ENCODE data around the gene TNRC6B. TPM values are rescaled to one million over a fixed set of nuclear protein-coding genes. Genes with fewer than 3 reads are reported as not detected.
A peak's percentile ranks its signal among the peaks of the same experiment; 100 is the strongest.
"Not testable (repeated sequence)": the region's sequence is repeated elsewhere in the genome, so short reads cannot be mapped to it uniquely, and the experiment has no call there.

The TNRC6B gene
- total RNA-seq, 2 experiments from 2014 or later: 37.0 to 63.7 TPM

DNA sequence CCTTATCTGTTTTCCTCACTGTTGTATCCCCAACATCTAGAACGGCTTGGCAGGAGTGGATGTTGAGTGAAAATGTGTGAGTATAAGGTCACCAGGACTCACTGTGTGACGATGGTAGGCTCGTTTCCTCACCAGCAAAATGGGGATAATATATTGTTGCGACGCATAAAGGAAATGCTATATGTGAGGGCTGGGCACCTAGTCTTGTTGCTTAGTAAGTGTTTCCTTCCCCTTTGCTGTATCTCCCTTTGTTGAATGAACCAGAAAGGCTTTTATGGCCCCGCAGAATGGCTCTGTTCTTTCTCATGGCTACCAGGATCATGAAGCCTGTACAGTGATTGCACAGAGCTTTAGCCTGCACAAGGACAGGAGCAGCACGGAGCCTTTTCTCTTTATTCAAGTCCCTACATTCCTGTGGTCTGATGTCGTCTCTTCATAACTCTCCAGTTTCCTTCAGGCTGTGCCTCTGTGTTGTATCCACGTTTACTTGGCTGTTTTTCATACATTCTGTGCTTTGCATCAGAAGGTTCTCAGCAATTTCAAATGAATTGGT is 5.4 kb downstream of the TNRC6B start:
- Histone ChIP-seq H3K36me3 (ENCODE audit: insufficient read depth, low read length) (no peaks in the 10 kb centered on the region; the same call in 1 of the 2 replicates), H3K79me2 (ENCODE audit: insufficient read depth, low read depth, low read length) (peaks cover 98% of the 10 kb centered on the region), H3K9me2 (ENCODE audit: insufficient read depth, low read length) (no peaks in the 10 kb centered on the region), H3K9me3 (ENCODE audit: low read length) (no peaks in the 10 kb centered on the region), H3K4me3 (ENCODE audit: low read depth, low read length, poor library complexity, severe bottlenecking) (no peak overlapping the region), H4K20me1 (ENCODE audit: insufficient read depth, low read length) (peaks cover 4% of the 10 kb centered on the region; the same call in 1 of the 2 replicates), H2AFZ (ENCODE audit: low read length) (no peak overlapping the region), H3K27ac (ENCODE audit: low read depth, low read length, poor library complexity, severe bottlenecking) (no peak overlapping the region), H3K4me1 (ENCODE audit: insufficient read depth, low read length, poor library complexity, severe bottlenecking) (peaks cover 23% of the 10 kb centered on the region), H3K4me2 (ENCODE audit: low read length) (peak overlapping the region; percentile 43; the same call in 1 of the 2 replicates)
- DNase-seq (ENCODE audit: low spot score): no peak
- CTCF ChIA-PET (ENCODE audit: unreplicated experiment): no interaction called here
- intact Hi-C loops (cut with micrococcal nuclease; ENCODE audit: unreplicated experiment): no loop called here
- TF ChIP-seq EZH2phosphoT487 (IDR thresholded peaks at IDR 0.05; ENCODE audit: borderline replicate concordance, low read depth, low read length): no peak
- TF ChIP-seq, protein P1, sequence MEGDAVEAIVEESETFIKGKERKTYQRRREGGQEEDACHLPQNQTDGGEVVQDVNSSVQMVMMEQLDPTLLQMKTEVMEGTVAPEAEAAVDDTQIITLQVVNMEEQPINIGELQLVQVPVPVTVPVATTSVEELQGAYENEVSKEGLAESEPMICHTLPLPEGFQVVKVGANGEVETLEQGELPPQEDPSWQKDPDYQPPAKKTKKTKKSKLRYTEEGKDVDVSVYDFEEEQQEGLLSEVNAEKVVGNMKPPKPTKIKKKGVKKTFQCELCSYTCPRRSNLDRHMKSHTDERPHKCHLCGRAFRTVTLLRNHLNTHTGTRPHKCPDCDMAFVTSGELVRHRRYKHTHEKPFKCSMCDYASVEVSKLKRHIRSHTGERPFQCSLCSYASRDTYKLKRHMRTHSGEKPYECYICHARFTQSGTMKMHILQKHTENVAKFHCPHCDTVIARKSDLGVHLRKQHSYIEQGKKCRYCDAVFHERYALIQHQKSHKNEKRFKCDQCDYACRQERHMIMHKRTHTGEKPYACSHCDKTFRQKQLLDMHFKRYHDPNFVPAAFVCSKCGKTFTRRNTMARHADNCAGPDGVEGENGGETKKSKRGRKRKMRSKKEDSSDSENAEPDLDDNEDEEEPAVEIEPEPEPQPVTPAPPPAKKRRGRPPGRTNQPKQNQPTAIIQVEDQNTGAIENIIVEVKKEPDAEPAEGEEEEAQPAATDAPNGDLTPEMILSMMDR (conservative IDR thresholded peaks at IDR 0.05; ENCODE audit: low read length): no peak
- no TSS peak for BruUV-seq (replicated peaks)
- POLR2A ChIA-PET: no interaction called here

DNA sequence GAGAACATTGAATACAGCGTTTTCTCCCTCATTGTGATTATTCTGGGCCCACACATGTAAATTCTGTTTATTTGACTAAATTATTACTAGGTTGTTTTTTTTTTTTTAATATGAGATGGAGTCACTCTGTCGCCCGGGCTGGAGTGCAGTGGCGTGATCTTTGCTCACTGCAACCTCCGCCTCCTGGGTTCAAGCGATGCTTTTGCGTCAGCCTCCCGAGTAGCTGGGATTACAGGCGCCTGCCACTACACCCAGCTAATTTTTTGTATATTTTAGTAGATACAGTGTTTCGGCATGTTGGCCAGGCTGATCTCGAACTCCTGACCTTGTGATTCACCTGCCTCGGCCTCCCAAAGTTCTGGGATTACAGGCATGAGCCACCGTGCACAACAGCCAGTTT is 5.9 kb downstream of the TNRC6B start:
- H3K36me3 ChIP-seq (ENCODE audit: insufficient read depth, low read length); DNase-seq (ENCODE audit: low spot score); H3K27ac ChIP-seq (ENCODE audit: low read depth, low read length, poor library complexity, severe bottlenecking); H3K9me2 ChIP-seq (ENCODE audit: insufficient read depth, low read length); CTCF ChIA-PET (ENCODE audit: unreplicated experiment); H4K20me1 ChIP-seq (ENCODE audit: insufficient read depth, low read length); BruUV-seq (replicated peaks); intact Hi-C loops (cut with micrococcal nuclease; ENCODE audit: unreplicated experiment); H2AFZ ChIP-seq (ENCODE audit: low read length); H3K9me3 ChIP-seq (ENCODE audit: low read length); H3K4me3 ChIP-seq (ENCODE audit: low read depth, low read length, poor library complexity, severe bottlenecking); POLR2A ChIA-PET; H3K4me2 ChIP-seq (ENCODE audit: low read length): not testable (repeated sequence)
- H3K4me1 ChIP-seq (ENCODE audit: insufficient read depth, low read length, poor library complexity, severe bottlenecking): peaks cover 23% of the 10 kb centered on the region
- peaks cover 98% of the 10 kb centered on the region for H3K79me2 ChIP-seq (ENCODE audit: insufficient read depth, low read depth, low read length)

DNA sequence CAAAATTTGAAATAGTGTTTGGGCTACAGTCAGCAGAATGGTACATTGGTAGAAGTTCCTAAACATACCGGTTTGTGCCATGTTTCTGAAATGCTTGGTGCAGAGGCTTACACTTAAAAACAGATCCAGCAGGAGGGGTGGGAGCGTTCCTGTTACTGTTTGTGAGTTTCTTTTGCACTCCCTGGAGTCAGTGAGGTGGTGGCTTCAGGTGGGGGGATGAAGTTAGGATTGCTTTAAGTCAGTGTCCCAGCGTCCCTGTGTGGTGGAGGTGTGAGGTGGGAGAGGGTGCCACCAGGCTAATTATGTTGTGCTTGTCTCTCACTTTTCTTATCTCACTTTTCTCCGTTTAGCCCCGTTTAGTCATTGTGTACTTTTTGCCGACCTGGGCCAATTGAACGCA is 9.7 kb downstream of the TNRC6B start:
- Histone ChIP-seq H3K4me2 (ENCODE audit: low read length) (no peak overlapping the region), H3K27ac (ENCODE audit: low read depth, low read length, poor library complexity, severe bottlenecking) (no peak overlapping the region), H3K36me3 (ENCODE audit: insufficient read depth, low read length) (peaks cover 5% of the 10 kb centered on the region), H3K4me3 (ENCODE audit: low read depth, low read length, poor library complexity, severe bottlenecking) (no peak overlapping the region), H3K9me2 (ENCODE audit: insufficient read depth, low read length) (no peaks in the 10 kb centered on the region), H2AFZ (ENCODE audit: low read length) (no peak overlapping the region), H3K4me1 (ENCODE audit: insufficient read depth, low read length, poor library complexity, severe bottlenecking) (peaks cover 9% of the 10 kb centered on the region), H3K9me3 (ENCODE audit: low read length) (no peaks in the 10 kb centered on the region), H4K20me1 (ENCODE audit: insufficient read depth, low read length) (peaks cover 19% of the 10 kb centered on the region), H3K79me2 (ENCODE audit: insufficient read depth, low read depth, low read length) (peaks cover 90% of the 10 kb centered on the region)
- BruUV-seq (replicated peaks): no TSS peak
- no peak for DNase-seq (ENCODE audit: low spot score)
- TF ChIP-seq, protein P1 (conservative IDR thresholded peaks at IDR 0.05; ENCODE audit: low read length): no peak
- no peak for TF ChIP-seq EZH2phosphoT487 (IDR thresholded peaks at IDR 0.05; ENCODE audit: borderline replicate concordance, low read depth, low read length)
- CTCF ChIA-PET (ENCODE audit: unreplicated experiment): no interaction called here
- intact Hi-C loops (cut with micrococcal nuclease; ENCODE audit: unreplicated experiment): no loop called here
- POLR2A ChIA-PET: no interaction called here

Data from OCI-LY7 (cell line).